ENCODE measurements around the gene ARHGAP22. TPM values are rescaled to one million over a fixed set of nuclear protein-coding genes. Genes with fewer than 3 reads are reported as not detected.
A peak's percentile ranks its signal among the peaks of the same experiment; 100 is the strongest.

The ARHGAP22 gene
- total RNA-seq, 8 experiments from 2014 or later, result 0.72 to 9.3 (median 1.8) TPM

DNA sequence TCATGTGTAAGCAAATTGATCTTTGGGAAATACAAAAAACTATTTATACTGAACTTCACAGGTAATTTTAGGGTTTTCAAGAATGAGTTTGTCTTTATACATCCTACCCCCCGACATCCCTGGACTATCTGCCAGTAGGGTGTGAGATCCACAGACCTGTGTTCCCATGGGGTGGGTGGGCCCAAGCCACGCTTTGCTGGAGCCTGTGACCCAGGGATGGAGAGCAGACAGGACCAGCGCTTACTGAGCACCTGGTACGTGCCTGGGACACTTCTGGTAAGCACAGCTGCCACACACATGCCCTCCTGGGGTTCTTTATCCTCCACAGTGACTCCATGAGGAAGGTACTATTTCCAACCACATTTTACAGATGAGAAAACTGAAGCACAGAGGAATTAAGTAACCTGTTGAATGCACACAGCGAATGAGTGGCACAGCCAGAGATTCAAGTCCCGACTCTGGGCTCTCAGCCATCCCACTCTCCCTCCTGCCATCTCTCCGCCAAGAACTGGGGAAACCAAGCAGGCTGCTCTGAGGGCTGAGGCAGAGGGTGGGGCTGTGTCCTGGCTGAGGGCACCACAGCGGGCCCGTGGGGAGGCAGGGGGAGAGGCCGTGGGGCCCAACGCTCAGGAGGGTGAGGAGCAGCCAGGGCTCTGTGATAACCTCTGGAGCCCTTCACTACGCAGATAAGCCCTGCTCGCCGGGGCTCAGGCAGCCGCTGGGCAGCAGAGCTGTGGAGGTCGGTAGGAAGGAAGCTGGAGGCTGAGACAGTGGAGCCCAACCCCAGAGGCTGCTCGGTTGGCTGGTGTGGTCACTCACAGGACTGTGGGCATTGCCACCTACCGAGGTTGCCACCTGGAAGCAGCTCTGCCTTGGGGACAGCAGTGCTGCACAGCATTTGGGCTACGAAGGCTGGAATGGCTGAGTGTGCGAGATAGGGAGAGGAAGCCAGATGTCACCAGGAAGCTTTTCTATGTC, 124.2 kb downstream of the ARHGAP22 start:
- WGBS, 10 experiments, result 60 to 88% (median 83%) methylated on average over 1 to 6 of the region's 20 CpGs; no CpG with 5 or more reads in 1 of the 10 experiments
- H3K4me3 ChIP-seq, result no peak overlapping the region
- no peak overlapping the region for H3K27ac ChIP-seq
- no peaks in the 10 kb centered on the region for H3K4me1 ChIP-seq (replicated peaks in 1 of 2)
- ATAC-seq (replicated peaks in 6 of 8), result no peak
- in situ Hi-C loops (cut with MboI; ENCODE audit: low pct_unique_long_range_greater_than_20kb in 2 of 9, low sequenced_read_pairs in 9 of 9, unreplicated experiment in 9 of 9), result no loop called here

DNA sequence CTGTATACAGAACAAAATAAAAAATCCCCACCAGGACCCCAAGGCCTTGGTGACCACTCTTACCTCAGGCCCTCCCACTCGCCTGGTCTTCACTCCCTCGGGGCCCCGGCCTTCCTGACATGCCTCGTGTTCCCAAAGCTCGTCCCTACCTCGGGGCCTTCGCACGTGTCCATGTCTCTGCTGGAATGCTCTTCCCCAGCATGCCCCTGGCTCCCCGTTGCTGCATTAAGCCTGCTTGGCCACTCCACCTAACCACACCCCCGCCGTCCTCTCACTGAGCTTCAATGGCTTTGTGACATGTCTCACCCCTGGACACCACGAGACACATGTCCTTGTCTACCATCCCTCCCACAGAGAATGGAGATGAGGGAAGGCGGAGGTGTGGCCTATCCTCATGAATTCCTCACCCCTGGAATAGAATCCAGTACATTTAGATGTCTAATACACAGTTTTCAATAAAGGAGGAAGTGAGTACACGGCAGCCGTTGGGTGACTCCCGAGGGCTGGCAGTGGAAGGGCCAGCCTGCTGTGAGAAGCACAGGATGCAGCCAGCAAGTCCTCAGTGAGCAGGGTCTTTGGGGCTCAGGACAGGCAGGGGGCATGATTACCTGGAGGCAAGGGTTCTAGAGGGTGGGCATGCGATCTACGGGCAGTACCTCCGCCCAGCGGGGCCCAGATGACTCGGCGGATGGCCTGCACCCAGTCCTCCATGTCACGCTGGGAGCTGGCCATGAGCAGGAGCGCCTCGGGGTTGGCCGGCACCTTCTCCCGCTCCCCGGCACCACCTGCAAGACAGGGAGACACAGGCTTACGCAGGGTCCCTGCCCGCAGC, 125.7 kb downstream of the ARHGAP22 start:
- no peak overlapping the region for H3K27ac ChIP-seq
- peak in 1 of 8 experiments; percentile 33 for ATAC-seq (replicated peaks in 6 of 8)
- in situ Hi-C loops (cut with MboI; ENCODE audit: low pct_unique_long_range_greater_than_20kb in 2 of 9, low sequenced_read_pairs in 9 of 9, unreplicated experiment in 9 of 9), result no loop called here
- H3K4me1 ChIP-seq (replicated peaks in 1 of 2), result no peaks in the 10 kb centered on the region
- H3K4me3 ChIP-seq, result no peak overlapping the region
- 63 to 100% (median 94%) methylated on average over 1 to 4 of the region's 30 CpGs; no CpG with 5 or more reads in 1 of the 10 experiments for WGBS, 10 experiments

DNA sequence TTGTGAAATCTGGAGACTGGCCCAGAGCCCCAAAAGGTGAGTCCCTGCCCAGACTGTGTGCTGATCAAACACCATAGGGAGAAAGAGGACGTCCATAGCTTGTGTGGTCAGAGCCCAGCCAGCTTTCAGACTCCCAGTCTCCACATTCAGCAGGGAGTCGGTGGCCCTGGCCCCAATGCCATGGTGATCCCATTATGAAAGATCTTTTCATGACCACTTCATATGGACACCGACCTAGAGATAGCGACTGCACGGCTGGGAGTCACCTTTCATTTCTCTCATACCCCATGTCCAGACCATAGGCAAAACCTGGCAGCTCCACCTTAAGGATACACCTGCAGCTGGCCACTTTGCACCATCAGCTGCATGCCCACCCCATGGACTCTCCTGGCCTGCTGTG, 126.4 kb downstream of the ARHGAP22 start:
- 71 to 100% (median 86%) methylated on average over 1 to 4 of the region's 5 CpGs; no CpG with 5 or more reads in 5 of the 10 experiments for WGBS, 10 experiments
- H3K4me1 ChIP-seq (replicated peaks in 1 of 2), result no peaks in the 10 kb centered on the region
- ATAC-seq (replicated peaks in 6 of 8), result no peak
- in situ Hi-C loops (cut with MboI; ENCODE audit: low pct_unique_long_range_greater_than_20kb in 2 of 9, low sequenced_read_pairs in 9 of 9, unreplicated experiment in 9 of 9), result no loop called here
- no peak overlapping the region for H3K4me3 ChIP-seq
- no peak overlapping the region for H3K27ac ChIP-seq

DNA sequence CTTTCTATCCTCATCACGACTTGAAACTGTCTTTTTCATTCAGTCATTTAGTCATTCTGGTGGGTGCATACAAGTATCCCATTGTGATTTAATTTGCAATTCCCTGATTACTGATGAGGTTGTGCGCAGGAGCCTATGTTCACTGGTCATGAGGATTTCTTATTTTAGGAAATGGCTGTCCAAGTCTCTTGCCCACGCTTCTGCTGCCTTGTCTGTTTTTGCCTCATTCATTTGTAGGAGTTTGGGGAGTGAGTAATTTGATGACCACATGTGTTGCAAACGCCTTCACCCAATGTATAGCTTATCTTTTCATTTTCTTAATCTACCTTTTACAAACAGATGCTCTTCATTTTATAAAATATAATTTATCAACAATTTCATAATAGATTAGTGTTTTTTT, 127.3 kb downstream of the ARHGAP22 start:
- no peak overlapping the region for H3K27ac ChIP-seq
- no peak for ATAC-seq (replicated peaks in 6 of 8)
- no peaks in the 10 kb centered on the region for H3K4me1 ChIP-seq (replicated peaks in 1 of 2)
- H3K4me3 ChIP-seq, result no peak overlapping the region
- WGBS, 10 experiments, result 64 to 100% (median 80%) methylated on average over 2 to 4 of the region's 4 CpGs; no CpG with 5 or more reads in 1 of the 10 experiments
- in situ Hi-C loops (cut with MboI; ENCODE audit: low pct_unique_long_range_greater_than_20kb in 2 of 9, low sequenced_read_pairs in 9 of 9, unreplicated experiment in 9 of 9), result no loop called here

DNA sequence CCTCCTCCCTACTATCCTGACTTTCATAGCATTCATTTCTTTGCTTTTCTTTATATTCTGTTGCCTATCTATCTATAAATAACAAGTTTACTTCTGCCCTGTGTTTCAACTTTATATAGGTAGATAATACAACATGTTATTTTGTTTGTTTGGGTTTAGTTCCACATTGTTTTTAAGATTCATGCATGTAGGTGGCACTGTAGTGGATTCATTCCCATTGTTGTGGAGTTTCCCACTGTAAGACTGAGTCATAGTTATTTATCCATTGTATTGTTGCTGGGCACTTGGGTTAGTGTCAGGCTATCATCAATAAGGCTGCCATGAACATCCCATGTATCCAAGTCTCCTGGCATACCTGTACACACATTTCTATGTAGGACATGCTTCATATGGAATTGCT, 127.7 kb downstream of the ARHGAP22 start:
- in situ Hi-C loops (cut with MboI; ENCODE audit: low pct_unique_long_range_greater_than_20kb in 2 of 9, low sequenced_read_pairs in 9 of 9, unreplicated experiment in 9 of 9), result no loop called here
- Histone ChIP-seq H3K4me1 (replicated peaks in 1 of 2) (no peaks in the 10 kb centered on the region), H3K4me3 (no peak overlapping the region), H3K27ac (no peak overlapping the region)
- ATAC-seq (replicated peaks in 6 of 8), result no peak

DNA sequence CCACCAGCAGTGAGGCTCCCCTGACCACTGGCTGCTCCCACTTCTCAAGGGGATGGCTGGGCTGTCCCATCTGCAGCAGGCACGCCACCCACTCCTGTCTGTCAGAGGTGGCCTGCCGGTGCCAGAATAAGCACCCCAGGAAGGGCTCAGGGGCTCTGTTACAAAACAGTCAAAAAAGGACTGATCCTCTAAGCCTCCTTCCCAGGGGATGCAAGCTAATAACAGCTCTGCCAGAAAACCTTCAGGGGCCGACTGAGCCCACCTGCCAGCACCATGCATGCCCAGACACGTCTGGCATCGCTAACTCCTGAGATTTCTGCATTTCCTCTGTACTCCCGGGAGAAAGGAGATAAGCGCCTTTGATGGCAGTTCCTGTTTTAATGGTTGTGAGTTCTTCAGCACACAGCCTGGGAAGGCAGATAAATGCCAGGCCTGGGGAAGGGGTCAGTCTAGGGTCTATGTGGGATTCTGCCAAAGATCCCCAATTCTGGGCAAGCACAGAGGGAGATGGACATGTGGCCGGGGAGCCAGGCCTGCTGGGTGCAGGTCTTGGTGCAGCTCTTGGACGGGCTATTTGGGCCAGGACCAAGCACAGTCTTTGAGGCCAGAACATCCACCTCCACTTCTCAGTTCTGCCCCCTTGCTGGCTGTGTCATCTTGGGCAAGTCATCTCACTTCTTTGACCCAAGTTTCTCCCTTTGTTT, 128.4 kb downstream of the ARHGAP22 start:
- 80 to 100% (median 100%) methylated on average over 1 to 4 of the region's 9 CpGs; no CpG with 5 or more reads in 5 of the 10 experiments for whole genome bisulfite sequencing, 10 experiments
- H3K4me3 ChIP-seq, result no peak overlapping the region
- no peak overlapping the region for H3K27ac ChIP-seq
- in situ Hi-C loops (cut with MboI; ENCODE audit: low pct_unique_long_range_greater_than_20kb in 2 of 9, low sequenced_read_pairs in 9 of 9, unreplicated experiment in 9 of 9), result no loop called here
- H3K4me1 ChIP-seq (replicated peaks in 1 of 2), result no peaks in the 10 kb centered on the region
- no peak for ATAC-seq (replicated peaks in 6 of 8)

DNA sequence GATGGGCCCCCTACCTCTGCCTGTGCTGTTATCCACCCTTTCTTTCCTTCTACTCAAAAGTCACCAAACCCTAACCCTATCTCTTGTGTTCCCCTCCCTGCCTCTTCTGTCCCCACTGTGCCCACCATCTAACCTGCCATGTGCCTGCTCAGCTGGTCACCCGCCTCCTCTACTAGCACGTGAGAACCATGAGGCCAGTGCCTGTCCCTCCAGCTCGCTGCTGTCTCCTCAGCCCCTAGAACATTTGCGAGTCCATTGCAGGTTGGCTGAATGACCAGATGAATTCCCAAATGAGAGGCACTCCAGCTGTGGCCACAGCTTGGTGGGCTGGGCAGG, 129.0 kb downstream of the ARHGAP22 start:
- Histone ChIP-seq H3K27ac (no peak overlapping the region), H3K4me1 (replicated peaks in 1 of 2) (no peaks in the 10 kb centered on the region), H3K4me3 (no peak overlapping the region)
- in situ Hi-C loops (cut with MboI; ENCODE audit: low pct_unique_long_range_greater_than_20kb in 2 of 9, low sequenced_read_pairs in 9 of 9, unreplicated experiment in 9 of 9), result no loop called here
- WGBS, 10 experiments, result 50 to 100% (median 94%) methylated on average over 1 to 3 of the region's 4 CpGs; no CpG with 5 or more reads in 7 of the 10 experiments
- no peak for ATAC-seq (replicated peaks in 6 of 8)

DNA sequence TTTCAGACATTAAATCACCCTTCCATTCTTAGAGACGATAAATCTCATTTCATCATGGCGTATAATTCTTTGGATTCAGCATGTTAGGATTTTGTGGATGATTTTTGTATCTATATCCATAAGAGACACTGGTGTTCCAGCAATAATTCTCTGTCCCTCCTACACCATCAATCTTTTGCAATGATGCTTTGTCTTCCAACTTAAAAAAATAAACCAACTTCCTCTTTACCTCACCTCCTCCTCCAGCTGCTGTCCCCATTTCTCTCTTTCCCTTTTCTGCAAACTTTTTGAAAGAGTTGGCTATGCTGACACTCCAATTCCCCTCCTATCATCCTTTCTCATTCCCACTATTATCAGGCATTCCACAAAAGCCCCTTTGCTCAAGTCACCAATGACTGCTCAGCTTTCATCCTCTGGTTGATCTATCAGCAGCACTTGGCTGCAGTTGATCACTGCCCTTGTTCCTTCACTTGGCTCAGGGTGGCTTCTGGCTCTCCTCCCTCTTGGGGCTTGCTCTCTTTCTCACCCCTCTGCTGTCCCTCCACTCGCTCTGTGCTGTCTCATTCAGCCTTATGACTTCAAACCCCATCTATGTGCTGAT, 130.0 kb downstream of the ARHGAP22 start:
- Histone ChIP-seq H3K27ac (no peak overlapping the region), H3K4me3 (no peak overlapping the region), H3K4me1 (replicated peaks in 1 of 2) (peaks cover 9 to 10% of the 10 kb centered on the region in 2 donors)
- ATAC-seq (replicated peaks in 6 of 8), result no peak
- WGBS, 10 experiments, result 83 to 100% (median 92%) methylated on average over 2 to 3 of the region's 3 CpGs
- in situ Hi-C loops (cut with MboI; ENCODE audit: low pct_unique_long_range_greater_than_20kb in 2 of 9, low sequenced_read_pairs in 9 of 9, unreplicated experiment in 9 of 9), result no loop called here

DNA sequence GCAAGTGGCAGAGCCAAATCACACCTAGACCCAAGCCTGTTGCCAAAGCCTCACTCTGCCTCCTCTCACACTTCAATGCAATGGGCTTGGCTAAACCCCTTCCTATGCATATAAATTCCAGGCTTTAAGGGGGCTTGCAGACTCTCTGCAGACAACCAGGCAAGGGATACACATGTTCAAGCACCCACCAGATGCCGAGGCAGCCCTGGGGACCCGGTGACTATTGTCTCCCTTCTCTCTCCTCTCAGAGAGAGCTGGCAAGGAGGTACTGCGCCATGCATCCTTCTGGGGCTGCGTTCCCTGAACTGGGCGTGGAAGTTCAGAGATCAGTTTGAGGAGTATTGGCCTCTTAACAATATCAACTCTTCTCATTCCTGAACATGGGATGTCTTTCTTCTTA, 131.2 kb downstream of the ARHGAP22 start:
- 85 to 100% (median 92%) methylated on average over 1 to 5 of the region's 5 CpGs; no CpG with 5 or more reads in 1 of the 10 experiments for WGBS, 10 experiments
- ATAC-seq (replicated peaks in 6 of 8), result no peak
- in situ Hi-C loops (cut with MboI; ENCODE audit: low pct_unique_long_range_greater_than_20kb in 2 of 9, low sequenced_read_pairs in 9 of 9, unreplicated experiment in 9 of 9), result no loop called here
- Histone ChIP-seq H3K27ac (no peak overlapping the region), H3K4me3 (no peak overlapping the region), H3K4me1 (replicated peaks in 1 of 2) (peaks cover 10 to 12% of the 10 kb centered on the region in 2 donors)

DNA sequence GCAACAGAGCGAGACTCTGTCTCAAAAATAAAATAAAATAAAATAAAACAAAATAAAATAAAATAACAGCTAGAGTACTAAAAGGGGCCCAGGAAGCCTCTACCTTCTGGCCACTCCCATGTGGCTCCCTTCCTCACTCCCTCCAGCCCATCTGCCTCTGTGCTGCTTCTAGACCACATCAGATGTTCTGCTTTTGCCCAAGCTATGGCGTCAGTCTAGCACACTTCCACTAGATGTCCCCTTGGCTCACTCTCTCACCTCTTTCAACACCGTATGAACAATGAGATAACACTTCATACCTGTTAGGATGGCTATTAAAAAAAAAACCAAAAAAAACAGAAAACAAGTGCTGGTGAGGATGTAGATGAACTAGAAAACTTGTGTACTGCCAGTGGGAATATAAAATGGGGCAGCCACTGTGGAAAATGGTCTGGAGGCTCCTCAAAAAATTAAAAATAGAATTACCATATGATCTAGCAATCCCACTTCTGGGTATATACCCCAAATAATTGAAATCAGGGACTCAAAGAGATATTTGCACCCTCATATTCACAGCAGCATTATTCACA, 132.3 kb downstream of the ARHGAP22 start:
- Histone ChIP-seq H3K4me1 (replicated peaks in 1 of 2) (peaks cover 10 to 12% of the 10 kb centered on the region in 2 donors), H3K4me3 (no peak overlapping the region), H3K27ac (no peak overlapping the region)
- ATAC-seq (replicated peaks in 6 of 8), result no peak
- 56 to 100% (median 97%) methylated on average over 1 to 3 of the region's 3 CpGs for WGBS, 10 experiments
- in situ Hi-C loops (cut with MboI; ENCODE audit: low pct_unique_long_range_greater_than_20kb in 2 of 9, low sequenced_read_pairs in 9 of 9, unreplicated experiment in 9 of 9), result no loop called here

DNA sequence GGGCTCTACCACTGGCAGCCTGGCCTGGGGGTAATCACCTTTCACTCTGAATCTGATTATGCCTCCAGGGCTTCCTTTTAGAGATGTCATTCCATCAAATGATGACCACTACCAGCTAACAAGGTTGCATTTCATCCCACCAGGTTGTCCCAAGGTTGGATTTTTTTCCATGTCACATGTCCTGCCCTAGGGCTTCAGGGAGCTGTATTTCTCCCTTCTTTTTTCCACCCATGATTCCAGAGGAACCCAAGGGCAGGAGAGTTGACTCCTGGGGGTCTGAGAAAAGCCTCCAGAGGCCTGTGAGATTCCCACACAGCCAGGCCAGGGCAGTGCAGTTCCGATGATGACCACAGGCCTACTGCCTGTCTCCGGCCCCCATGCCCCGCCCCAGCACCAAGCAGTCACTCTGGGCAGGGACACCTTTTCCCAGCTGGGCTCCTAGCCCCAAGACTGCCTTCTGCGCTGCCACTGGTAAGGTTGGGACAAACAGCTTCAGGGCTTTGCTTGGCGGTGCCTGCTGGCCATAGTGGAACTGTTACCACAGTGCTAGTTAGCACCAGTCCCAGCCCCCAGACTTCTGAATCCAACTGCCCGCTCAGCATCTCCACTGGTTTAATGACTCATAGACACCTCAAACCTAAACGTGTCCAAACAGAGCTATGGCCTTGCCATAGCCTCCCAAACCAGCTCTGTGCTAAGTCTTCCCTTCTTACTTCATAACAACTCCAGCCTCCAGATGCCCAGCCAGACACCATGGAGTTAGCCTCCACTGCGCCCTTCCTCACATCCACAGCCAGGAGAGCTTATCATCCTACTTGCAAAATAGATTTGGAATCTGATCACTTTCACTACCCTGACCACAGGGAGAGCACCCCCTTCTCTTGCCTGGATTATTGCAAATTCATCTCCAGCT, 133.7 kb downstream of the ARHGAP22 start:
- Histone ChIP-seq H3K27ac (peak overlapping the region in 1 of 2 donors; percentile 44), H3K4me1 (replicated peaks in 1 of 2) (peaks cover 10 to 12% of the 10 kb centered on the region in 2 donors), H3K4me3 (no peak overlapping the region)
- in situ Hi-C loops (cut with MboI; ENCODE audit: low pct_unique_long_range_greater_than_20kb in 2 of 9, low sequenced_read_pairs in 9 of 9, unreplicated experiment in 9 of 9), result no loop called here
- no peak for ATAC-seq (replicated peaks in 6 of 8)
- 0 to 100% (median 80%) methylated on average over 1 to 5 of the region's 8 CpGs; no CpG with 5 or more reads in 1 of the 10 experiments for WGBS, 10 experiments

Data from motor neuron (in vitro differentiated cells).